ENCODE measurements around the gene HLX.

HLX gene

GRCh38 chr1:220879076-220879508, at the start of gene HLX:
TSS of gene HLX (plus strand) at chr1:220879443. CDS start at chr1:220879858, 415 bp downstream.
- DNase-seq (ENCODE audit: low spot score in 2 of 2) (no peak), ATAC-seq (replicated peaks; ENCODE audit: extremely low read depth, poor library complexity, severe bottlenecking) (no peak)
- Mint-ChIP-seq H3K4me1 (peaks cover 26% of the 10 kb centered on the region), H3K4me3 (peak within 1 kb of the TSS; percentile 73), H3K27ac (ENCODE audit: low read depth) (peak within 1 kb of the TSS; percentile 83), H3K9me3 (no peaks in the 10 kb centered on the region), H3K27me3 (peaks cover 94% of the 10 kb centered on the region), H3K36me3 (ENCODE audit: insufficient read depth) (peaks cover 4% of the 10 kb centered on the region)

GRCh38 chr1:220833436-220833835, 45.8 kb upstream of the HLX start:
- H3K4me1 Mint-ChIP-seq = no peaks in the 10 kb centered on the region

GRCh38 chr1:220834155-220834870, 44.9 kb upstream of the HLX start:
- DNase-seq (ENCODE audit: low spot score in 2 of 2) = no peak
- Mint-ChIP-seq H3K9me3 (no peaks in the 10 kb centered on the region), H3K4me1 (no peaks in the 10 kb centered on the region), H3K4me3 (no peak overlapping the region), H3K36me3 (ENCODE audit: insufficient read depth) (no peaks in the 10 kb centered on the region), H3K27me3 (peaks cover 39% of the 10 kb centered on the region), H3K27ac (ENCODE audit: low read depth) (no peak overlapping the region)
- ATAC-seq (replicated peaks; ENCODE audit: extremely low read depth, poor library complexity, severe bottlenecking) = no peak

More at GRCh38 chr1:220833436-220833835, 45.8 kb upstream of the HLX start:
- Mint-ChIP-seq H3K27me3 (peaks cover 46% of the 10 kb centered on the region), H3K27ac (ENCODE audit: low read depth) (no peak overlapping the region), H3K9me3 (no peaks in the 10 kb centered on the region), H3K36me3 (ENCODE audit: insufficient read depth) (no peaks in the 10 kb centered on the region), H3K4me3 (no peak overlapping the region)
- ATAC-seq (replicated peaks; ENCODE audit: extremely low read depth, poor library complexity, severe bottlenecking) (no peak), DNase-seq (ENCODE audit: low spot score in 2 of 2) (no peak)

- Mint-ChIP-seq H3K4me3 (no peak overlapping the region), H3K27ac (ENCODE audit: low read depth) (no peak overlapping the region), H3K36me3 (ENCODE audit: insufficient read depth) (no peaks in the 10 kb centered on the region), H3K4me1 (no peaks in the 10 kb centered on the region), H3K9me3 (no peaks in the 10 kb centered on the region), H3K27me3 (peaks cover 37% of the 10 kb centered on the region)
- no peak for DNase-seq (ENCODE audit: low spot score in 2 of 2)
- ATAC-seq (replicated peaks; ENCODE audit: extremely low read depth, poor library complexity, severe bottlenecking) = no peak
Observed at GRCh38 chr1:220838578-220838977, 40.7 kb upstream of the HLX start.

GRCh38 chr1:220839474-220839873, 39.8 kb upstream of the HLX start:
- no peak overlapping the region for H3K27ac Mint-ChIP-seq (ENCODE audit: low read depth)
- peaks cover 37% of the 10 kb centered on the region for H3K27me3 Mint-ChIP-seq
- no peak overlapping the region for H3K4me3 Mint-ChIP-seq
- H3K4me1 Mint-ChIP-seq = no peaks in the 10 kb centered on the region
- H3K36me3 Mint-ChIP-seq (ENCODE audit: insufficient read depth) = no peaks in the 10 kb centered on the region
- no peaks in the 10 kb centered on the region for H3K9me3 Mint-ChIP-seq
- DNase-seq (ENCODE audit: low spot score in 2 of 2) (no peak), ATAC-seq (replicated peaks; ENCODE audit: extremely low read depth, poor library complexity, severe bottlenecking) (no peak)

- H3K27me3 Mint-ChIP-seq = peaks cover 24% of the 10 kb centered on the region
- no peak for ATAC-seq (replicated peaks; ENCODE audit: extremely low read depth, poor library complexity, severe bottlenecking)
- H3K4me1 Mint-ChIP-seq = no peaks in the 10 kb centered on the region
- no peak overlapping the region for H3K4me3 Mint-ChIP-seq
- no peak overlapping the region for H3K27ac Mint-ChIP-seq (ENCODE audit: low read depth)
- H3K36me3 Mint-ChIP-seq (ENCODE audit: insufficient read depth) = no peaks in the 10 kb centered on the region
- DNase-seq (ENCODE audit: low spot score in 2 of 2) = no peak
- H3K9me3 Mint-ChIP-seq = no peaks in the 10 kb centered on the region
Observed at GRCh38 chr1:220841293-220841692, 38.0 kb upstream of the HLX start.

GRCh38 chr1:220843481-220844011, 35.7 kb upstream of the HLX start:
- no peak for DNase-seq (ENCODE audit: low spot score in 2 of 2)
- Mint-ChIP-seq H3K4me3 (no peak overlapping the region), H3K9me3 (no peaks in the 10 kb centered on the region), H3K36me3 (ENCODE audit: insufficient read depth) (no peaks in the 10 kb centered on the region), H3K27ac (ENCODE audit: low read depth) (no peak overlapping the region), H3K27me3 (peaks cover 24% of the 10 kb centered on the region), H3K4me1 (no peaks in the 10 kb centered on the region)
- no peak for ATAC-seq (replicated peaks; ENCODE audit: extremely low read depth, poor library complexity, severe bottlenecking)

GRCh38 chr1:220852408-220852807, 26.8 kb upstream of the HLX start:
- Mint-ChIP-seq H3K36me3 (ENCODE audit: insufficient read depth) (no peaks in the 10 kb centered on the region), H3K27me3 (no peaks in the 10 kb centered on the region), H3K9me3 (peaks cover 29% of the 10 kb centered on the region), H3K27ac (ENCODE audit: low read depth) (no peak overlapping the region), H3K4me3 (no peak overlapping the region), H3K4me1 (no peaks in the 10 kb centered on the region)
- ATAC-seq (replicated peaks; ENCODE audit: extremely low read depth, poor library complexity, severe bottlenecking) = no peak
- DNase-seq (ENCODE audit: low spot score in 2 of 2) = no peak

- Mint-ChIP-seq H3K27ac (ENCODE audit: low read depth) (no peak overlapping the region), H3K9me3 (no peaks in the 10 kb centered on the region), H3K4me1 (no peaks in the 10 kb centered on the region), H3K36me3 (ENCODE audit: insufficient read depth) (no peaks in the 10 kb centered on the region), H3K27me3 (peaks cover 84% of the 10 kb centered on the region), H3K4me3 (no peak overlapping the region)
- DNase-seq (ENCODE audit: low spot score in 2 of 2) (no peak), ATAC-seq (replicated peaks; ENCODE audit: extremely low read depth, poor library complexity, severe bottlenecking) (no peak)
Observed at GRCh38 chr1:220872296-220872695, 6.9 kb upstream of the HLX start.

GRCh38 chr1:220873087-220873486, 6.2 kb upstream of the HLX start:
- no peaks in the 10 kb centered on the region for H3K36me3 Mint-ChIP-seq (ENCODE audit: insufficient read depth)
- H3K9me3 Mint-ChIP-seq = no peaks in the 10 kb centered on the region
- no peak overlapping the region for H3K4me3 Mint-ChIP-seq
- no peak for ATAC-seq (replicated peaks; ENCODE audit: extremely low read depth, poor library complexity, severe bottlenecking)
- no peak for DNase-seq (ENCODE audit: low spot score in 2 of 2)
- peaks cover under 1% of the 10 kb centered on the region for H3K4me1 Mint-ChIP-seq
- H3K27me3 Mint-ChIP-seq = peaks cover 92% of the 10 kb centered on the region
- H3K27ac Mint-ChIP-seq (ENCODE audit: low read depth) = no peak overlapping the region

GRCh38 chr1:220873868-220874655, 5.2 kb upstream of the HLX start:
- Mint-ChIP-seq H3K9me3 (no peaks in the 10 kb centered on the region), H3K4me1 (peaks cover 10% of the 10 kb centered on the region), H3K27me3 (peaks cover 97% of the 10 kb centered on the region), H3K27ac (ENCODE audit: low read depth) (no peak overlapping the region), H3K4me3 (no peak overlapping the region), H3K36me3 (ENCODE audit: insufficient read depth) (no peaks in the 10 kb centered on the region)
- ATAC-seq (replicated peaks; ENCODE audit: extremely low read depth, poor library complexity, severe bottlenecking) (no peak), DNase-seq (ENCODE audit: low spot score in 2 of 2) (no peak)

- Mint-ChIP-seq H3K27me3 (peaks cover 91% of the 10 kb centered on the region), H3K9me3 (no peaks in the 10 kb centered on the region), H3K4me1 (peaks cover 16% of the 10 kb centered on the region), H3K27ac (ENCODE audit: low read depth) (no peak overlapping the region), H3K4me3 (no peak overlapping the region), H3K36me3 (ENCODE audit: insufficient read depth) (no peaks in the 10 kb centered on the region)
- DNase-seq (ENCODE audit: low spot score in 2 of 2) (no peak), ATAC-seq (replicated peaks; ENCODE audit: extremely low read depth, poor library complexity, severe bottlenecking) (no peak)
Observed at GRCh38 chr1:220875260-220875659, 4.0 kb upstream of the HLX start.

All from central memory CD8-positive, alpha-beta T cell (primary cell).